Endothelial cell of umbilical vein (primary cell): ENCODE results near the gene BCL3. TPM values are rescaled to one million over a fixed set of nuclear protein-coding genes. Genes with fewer than 3 reads are reported as not detected.

Source experiments
- BruUV-seq: library from RNA; stranded (reverse); fragments of 400-500 nt; replicated peaks from 2 replicates; lab custom pipeline; 2021; lab: Mats Ljungman, UMichigan
- CTCF ChIA-PET: fragments of 300-600, 350-600 bp; sonication (Branson Sonifier 250); formaldehyde crosslinking; loops from one replicate; lab custom pipeline; 2021; ENCODE audit warnings: antibody characterized with exemption, inconsistent platforms; lab: Charles Lee
- POLR2A ChIA-PET: fragments of 300-600, 350-600 bp; sonication (Branson Sonifier 250); formaldehyde crosslinking; loops from one replicate; lab custom pipeline; 2021; ENCODE audit warnings: antibody characterized with exemption, inconsistent platforms; lab: Charles Lee
- DNase-seq: peaks from one replicate; pipeline ENCODE4 v3.0.0-alpha.2; 2011; ENCODE audit warnings: low read depth, low spot score
- FAIRE-seq: peaks from 2 replicates; lab custom pipeline; 2011; peaks lifted over from hg19 to GRCh38; lab: Jason Lieb, UNC
- H2AFZ ChIP-seq: 2 replicates; pipeline ENCODE4 v1.6.0; 2012; ENCODE audit warnings: low read depth, low read length, control low read depth, inconsistent platforms
- H3K27ac ChIP-seq: 2 replicates; pipeline ENCODE4 v1.5.1; 2011; ENCODE audit warnings: low read depth, mild to moderate bottlenecking, control low read depth, low read length, moderate library complexity; ENCODE audit not compliant: insufficient read depth
- H3K27me3 ChIP-seq, 2 experiments: 2 replicates each; pipeline versions ENCODE4 v1.6.0 to v1.6.1; 2011; ENCODE audit warnings: low read length in 2 of 2, mixed read lengths in 1 of 2; ENCODE audit not compliant: control insufficient read depth in 2 of 2, insufficient read depth in 2 of 2
- H3K36me3 ChIP-seq, 2 experiments: 2 replicates in 1 of 2; 3 replicates in 1 of 2; pipeline ENCODE4 v1.5.1; 2011; ENCODE audit warnings: low read length in 2 of 2, mild to moderate bottlenecking in 1 of 2, moderate library complexity in 1 of 2; ENCODE audit not compliant: control insufficient read depth in 2 of 2, insufficient read depth in 2 of 2; ENCODE audit errors: extremely low read depth in 1 of 2
- H3K4me1 ChIP-seq: 3 replicates; pipeline ENCODE4 v1.5.1; 2011; ENCODE audit warnings: mild to moderate bottlenecking, low read length; ENCODE audit not compliant: control insufficient read depth, insufficient read depth; ENCODE audit errors: extremely low read depth
- H3K4me2 ChIP-seq: 2 replicates; pipeline ENCODE4 v1.6.1; 2011; ENCODE audit warnings: low read length, control low read depth, mixed read lengths; ENCODE audit not compliant: insufficient read depth
- H3K4me3 ChIP-seq, 3 experiments: fragments of 200-600 bp in 1 of 3; sonication (generic), shearing (Covaris generic) in 1 of 3; replicated peaks in 1 of 3; 2 replicates each; pipeline ENCODE4 v1.5.1; 2011 to 2016; ENCODE audit warnings: control low read depth in 3 of 3, low read length in 3 of 3, mild to moderate bottlenecking in 2 of 3, inconsistent platforms in 1 of 3, low read depth in 1 of 3, moderate library complexity in 1 of 3; ENCODE audit not compliant: insufficient read depth in 1 of 3
- H3K79me2 ChIP-seq: 2 replicates; pipeline ENCODE4 v1.6.0; 2012; ENCODE audit warnings: low read length, inconsistent platforms; ENCODE audit not compliant: control insufficient read depth, insufficient read depth
- H3K9ac ChIP-seq: replicated peaks from 2 replicates; pipeline ENCODE3; 2011; ENCODE audit warnings: low read length, control low read depth; ENCODE audit not compliant: insufficient read depth; ENCODE audit errors: extremely low read depth
- H3K9me1 ChIP-seq: replicated peaks from 3 replicates; pipeline ENCODE4 v1.6.0; 2011; ENCODE audit warnings: mild to moderate bottlenecking, low read length; ENCODE audit not compliant: control insufficient read depth, insufficient read depth; ENCODE audit errors: extremely low read depth
- H3K9me3 ChIP-seq: replicated peaks from 2 replicates; pipeline ENCODE4 v1.5.1; 2012; ENCODE audit warnings: low read length, inconsistent platforms; ENCODE audit not compliant: control insufficient read depth, insufficient read depth
- H4K20me1 ChIP-seq: replicated peaks from 2 replicates; pipeline ENCODE3; 2011; ENCODE audit warnings: mild to moderate bottlenecking, low read length; ENCODE audit not compliant: control insufficient read depth, insufficient read depth; ENCODE audit errors: extremely low read depth
- CTCF ChIP-seq, 2 donors: IDR thresholded peaks; 1 replicate in 1 of 2; 2 replicates in 1 of 2; pipeline ENCODE4 v1.5.1; 2011; ENCODE audit warnings: low read length in 2 of 2, mild to moderate bottlenecking in 2 of 2, moderate library complexity in 2 of 2, control low read depth in 1 of 2, inconsistent platforms in 1 of 2, low read depth in 1 of 2; ENCODE audit not compliant: insufficient read depth in 1 of 2; ENCODE audit errors: extremely low read depth in 1 of 2
- EZH2 ChIP-seq: IDR thresholded peaks from 2 replicates; pipeline ENCODE4 v1.6.1; 2012; ENCODE audit warnings: borderline replicate concordance, low read depth, mild to moderate bottlenecking, moderate library complexity, low read length, inconsistent platforms; ENCODE audit not compliant: severe bottlenecking
- FOS ChIP-seq: IDR thresholded peaks from 2 replicates; pipeline ENCODE4 v1.6.1; 2011; ENCODE audit warnings: mild to moderate bottlenecking, low read length, moderate library complexity, borderline replicate concordance; ENCODE audit not compliant: insufficient read depth
- GATA2 ChIP-seq: IDR thresholded peaks from 2 replicates; pipeline ENCODE4 v1.7.0; 2011; ENCODE audit warnings: low read depth, mild to moderate bottlenecking, moderate library complexity, mixed read lengths, low read length; ENCODE audit not compliant: insufficient read length, insufficient read depth
- JUN ChIP-seq: IDR thresholded peaks from 2 replicates; pipeline ENCODE4 v1.6.1; 2011; ENCODE audit warnings: borderline replicate concordance, low read depth; ENCODE audit not compliant: insufficient read length, insufficient read depth
- MAX ChIP-seq: IDR thresholded peaks from 2 replicates; pipeline ENCODE4 v1.6.1; 2011; ENCODE audit not compliant: insufficient read depth, insufficient read length
- MYC ChIP-seq: IDR thresholded peaks from one replicate; pipeline ENCODE4 v1.6.1; 2011; ENCODE audit warnings: mild to moderate bottlenecking, low read depth, low read length
- POLR2A ChIP-seq: IDR thresholded peaks from 2 replicates; pipeline ENCODE4 v1.6.1; 2012; ENCODE audit warnings: low read depth, mild to moderate bottlenecking, control low read depth, low read length
- POLR2AphosphoS5 ChIP-seq: IDR thresholded peaks from 2 replicates; pipeline ENCODE4 v1.6.1; 2012; ENCODE audit warnings: low read depth, mild to moderate bottlenecking, control low read depth, low read length, moderate library complexity; ENCODE audit not compliant: insufficient read depth
- dilution Hi-C: fragments of 300-500 bp; cut with MboI; formaldehyde crosslinking; loops from one replicate; pipeline ENCODE4 v1.15.0; 2019; ENCODE audit warnings: low sequenced_read_pairs; ENCODE audit not compliant: extremely low pct_ligation_motif_present
- intact Hi-C: fragments of 100-400 bp; cut with micrococcal nuclease; formaldehyde crosslinking; loops from one replicate; pipeline ENCODE4 v1.10.0; 2022
- polyA plus RNA-seq, 4 experiments: library from polyadenylated mRNA; depleted of rRNA in 3 of 4; stranded (reverse) in 3 of 4; unstranded in 1 of 4; fragments of >200 nt; gene quantifications; 2 replicates each; pipeline versions ENCODE4 v1.2.1 to v1.2.3, GENCODE V29; 2011 to 2012; ENCODE audit warnings: missing spikeins in 1 of 4
- total RNA-seq: library from RNA; stranded (reverse); gene quantifications from 2 replicates; pipeline ENCODE4 v1.2.3, GENCODE V29; 2021

The BCL3 gene
- total and polyA plus RNA-seq, 2 donors (not counting 3 experiments of a cell fraction or from before 2014, with no cell fraction given) = 11.0 to 26.9 TPM

- POLR2A ChIA-PET = no interaction called here
- Histone ChIP-seq H3K9me1 (no peaks in the 10 kb centered on the region), H3K27me3 (no peaks in the 10 kb centered on the region), H3K9me3 (no peaks in the 10 kb centered on the region), H3K4me2 (no peak overlapping the region), H4K20me1 (no peaks in the 10 kb centered on the region), H3K36me3 (no peaks in the 10 kb centered on the region), H3K27ac (no peak overlapping the region), H3K4me1 (peaks cover 14% of the 10 kb centered on the region), H3K9ac (no peak overlapping the region), H3K4me3 (no peak overlapping the region), H2AFZ (no peak overlapping the region), H3K79me2 (no peaks in the 10 kb centered on the region)
- no TSS peak for BruUV-seq
- FAIRE-seq (no peak), DNase-seq (no peak)
- CTCF ChIA-PET = interaction anchor here (1.3 to 6.0 kb wide), 3 partner anchors 10 to 24 kb away, joined by 3 to 45 read pairs (median 18); no protein-coding TSS in a partner anchor
- dilution Hi-C loops = no loop called here
- TF ChIP-seq FOS = no peak
- no peak for TF ChIP-seq POLR2AphosphoS5
- TF ChIP-seq JUN = no peak
- no peak for TF ChIP-seq POLR2A
- TF ChIP-seq MYC = no peak
- TF ChIP-seq EZH2 = no peak
- TF ChIP-seq MAX = no peak
- TF ChIP-seq GATA2 = no peak
- no peak for TF ChIP-seq CTCF (IDR thresholded peaks at IDR 0.05; ENCODE audit: extremely low read depth in 1 of 2, insufficient read depth in 1 of 2, low read depth in 1 of 2, low read length in 2 of 2)
- intact Hi-C loops = no loop called here
These were observed 46.1 kb downstream of the BCL3 start for GRCh38 chr19:44794610-44795009.
